ENCODE results near the gene ADIPOQ.
"Not testable (repeated sequence)": the region's sequence is repeated elsewhere in the genome, so short reads cannot be mapped to it uniquely, and the experiment has no call there.

ADIPOQ gene

DNA sequence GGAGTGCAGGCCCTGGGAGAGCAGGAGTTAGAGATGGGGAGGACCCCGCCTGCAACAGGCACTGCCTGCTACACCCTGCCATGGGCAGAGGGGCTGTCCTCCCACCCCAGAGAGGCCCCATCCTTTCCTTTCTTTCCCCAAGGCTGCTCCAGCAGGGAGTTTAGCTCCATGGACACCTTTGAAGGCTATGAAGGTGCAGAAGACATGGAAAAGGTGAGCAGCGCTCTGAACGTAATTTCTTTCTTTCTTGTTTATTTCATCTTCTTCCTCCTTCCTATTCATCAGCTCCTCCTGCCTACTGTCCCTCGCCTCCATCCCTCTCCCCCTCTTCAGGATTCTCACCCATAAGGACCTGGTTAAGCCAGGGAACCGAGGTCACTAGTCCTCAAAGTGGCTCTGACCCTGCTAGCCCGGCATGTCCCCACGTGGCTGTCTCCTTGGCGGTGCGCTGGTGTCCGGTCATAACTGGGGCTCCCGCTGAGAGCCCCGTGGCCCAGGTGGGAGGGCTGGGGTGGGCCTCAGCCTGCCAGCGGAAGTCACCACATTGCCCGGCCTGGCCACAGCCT is 16.0 kb upstream of the ADIPOQ start:
- DNase-seq (ENCODE audit: low spot score) = no peak

DNA sequence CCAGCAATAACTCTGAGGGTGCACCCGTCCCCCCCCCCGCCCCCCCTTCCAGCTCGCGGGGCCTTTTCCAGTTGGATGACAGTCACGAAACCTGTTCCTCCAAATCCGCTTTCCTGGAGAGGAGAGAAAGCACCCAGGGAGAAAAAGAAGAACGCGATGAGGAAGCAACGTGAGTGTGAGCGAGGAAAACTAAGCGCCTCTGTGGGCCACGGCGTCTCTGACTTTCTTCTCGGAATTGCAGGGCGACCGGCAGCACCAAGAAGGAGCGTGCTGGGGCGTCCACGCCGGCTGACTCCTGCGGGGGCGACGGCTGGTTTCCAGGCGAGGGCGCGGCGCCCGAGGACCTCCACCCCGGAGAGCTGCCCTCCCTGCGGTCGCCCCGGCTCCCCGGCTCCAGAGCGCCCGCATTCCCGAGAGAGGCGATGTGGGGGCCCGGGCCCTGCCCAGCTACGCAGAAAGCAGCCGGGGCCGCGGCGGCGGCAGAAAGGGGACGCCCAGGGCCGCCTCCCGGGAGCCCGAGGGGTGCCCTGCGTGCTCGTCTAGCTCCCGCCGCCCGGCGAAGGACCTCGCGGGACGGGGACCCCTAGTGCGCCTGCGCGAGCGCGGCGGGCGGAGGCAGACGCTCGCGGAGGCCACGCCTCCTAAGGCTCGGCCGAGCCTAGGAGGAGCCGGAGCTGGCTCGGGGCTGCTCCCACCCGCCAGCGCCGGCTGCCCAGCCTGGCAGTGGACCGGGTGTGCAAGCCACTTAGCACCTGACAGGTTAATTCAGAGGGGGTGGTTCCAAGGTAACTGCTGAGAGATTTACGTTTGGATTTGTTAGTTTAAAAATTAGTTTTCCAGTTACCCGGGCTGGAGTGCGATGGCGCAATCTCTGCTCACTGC is 15.3 kb upstream of the ADIPOQ start:
- DNase-seq (ENCODE audit: low spot score) = peak; percentile 86

GRCh38 chr3:186828340-186828739 is 14.2 kb upstream of the ADIPOQ start:
- DNase-seq (ENCODE audit: low spot score) = no peak

DNA sequence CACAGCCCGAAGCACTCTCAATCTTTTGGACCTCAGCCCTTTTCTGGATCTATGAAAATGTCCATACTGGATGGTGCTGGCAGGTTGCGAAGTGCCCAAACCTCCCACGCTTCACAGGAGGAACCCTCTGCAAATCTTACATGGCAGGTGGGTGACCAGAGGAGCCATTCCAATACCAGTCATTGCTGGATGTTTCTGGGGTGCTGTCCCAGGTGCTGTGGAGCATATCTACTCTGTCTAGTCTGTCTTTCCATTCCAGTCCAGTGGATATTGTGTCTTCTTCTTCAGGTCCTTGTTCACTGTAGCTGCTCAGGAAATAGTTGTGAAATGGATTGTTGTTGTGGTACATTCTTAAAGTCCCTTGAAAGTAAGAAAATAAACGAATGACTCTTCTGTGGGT is 10.7 kb upstream of the ADIPOQ start:
- DNase-seq (ENCODE audit: low spot score) = no peak

- DNase-seq (ENCODE audit: low spot score) = no peak
Observed at GRCh38 chr3:186832276-186832675, 10.2 kb upstream of the ADIPOQ start.

GRCh38 chr3:186839874-186840641 is 2.5 kb upstream of the ADIPOQ start:
- no peak for DNase-seq (ENCODE audit: low spot score)

- DNase-seq (ENCODE audit: low spot score) = no peak
Observed at GRCh38 chr3:186841620-186842019, 890 bp upstream of the ADIPOQ start.

DNA sequence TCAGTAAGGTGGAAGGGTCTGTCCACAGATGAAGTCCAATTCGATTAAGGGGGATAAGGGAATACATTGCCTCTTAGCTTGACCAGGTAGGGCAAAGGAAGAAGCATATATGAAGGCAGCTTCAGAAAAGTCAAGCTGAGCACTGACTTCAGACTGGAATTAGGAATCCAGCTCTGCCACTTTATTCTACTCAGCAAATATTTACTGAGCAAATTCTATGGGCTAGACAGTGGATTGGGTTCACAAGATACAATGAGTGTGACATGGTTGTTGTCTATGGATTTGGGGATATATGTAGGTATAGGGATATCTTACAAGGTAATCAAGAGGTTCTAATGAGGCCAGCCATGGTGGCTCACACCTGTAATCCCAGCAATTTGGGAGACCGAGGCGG is 526 bp downstream of the ADIPOQ start:
- DNase-seq (ENCODE audit: low spot score) = no peak

DNA sequence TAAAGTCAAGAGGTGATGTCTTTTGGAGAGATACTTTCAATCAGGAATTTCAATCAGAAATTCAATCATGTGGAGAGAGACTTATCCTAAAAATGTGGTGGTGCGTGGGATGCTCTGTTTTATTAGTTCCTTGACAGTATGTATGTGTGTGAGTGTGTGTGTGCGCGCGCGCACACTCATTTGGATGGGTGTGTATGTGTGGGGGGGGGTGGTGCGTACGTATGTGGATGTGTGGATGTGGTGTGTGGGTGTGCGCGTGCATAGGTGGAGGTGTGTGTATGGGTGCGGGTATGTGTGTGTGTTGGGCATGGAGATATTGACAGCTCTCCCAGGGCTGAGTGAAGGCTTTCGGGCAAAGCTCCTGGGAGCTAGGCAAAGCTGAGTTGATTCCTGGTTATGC is 2.4 kb downstream of the ADIPOQ start:
- DNase-seq (ENCODE audit: low spot score) = peak; percentile 15

DNA sequence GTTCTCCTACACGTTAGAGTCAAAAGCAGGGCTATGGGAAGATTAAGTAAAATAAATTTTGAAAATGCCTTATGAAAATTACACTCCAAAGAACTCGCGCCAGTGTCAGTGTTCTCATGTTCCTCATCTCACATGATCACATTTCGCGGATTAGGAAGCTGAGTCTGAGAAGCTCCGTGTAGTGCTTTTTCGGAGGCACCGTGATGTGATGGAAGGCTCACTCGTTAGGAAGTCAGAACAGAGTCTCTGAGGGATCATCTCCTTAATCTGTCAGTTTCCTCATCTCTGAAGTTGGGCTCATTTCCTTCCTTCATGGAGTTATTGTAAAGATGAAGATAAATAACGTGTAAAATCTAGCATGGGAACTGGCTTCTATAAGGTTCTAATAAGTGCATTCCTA is 3.2 kb downstream of the ADIPOQ start:
- no peak for DNase-seq (ENCODE audit: low spot score)

- no peak for DNase-seq (ENCODE audit: low spot score)
Observed at GRCh38 chr3:186847437-186847836, 4.9 kb downstream of the ADIPOQ start.

- no peak for DNase-seq (ENCODE audit: low spot score)
Observed at GRCh38 chr3:186849374-186849975, 7.0 kb downstream of the ADIPOQ start.

- not testable (repeated sequence) for DNase-seq (ENCODE audit: low spot score)
Observed at GRCh38 chr3:186851835-186852234, 9.3 kb downstream of the ADIPOQ start.

DNA sequence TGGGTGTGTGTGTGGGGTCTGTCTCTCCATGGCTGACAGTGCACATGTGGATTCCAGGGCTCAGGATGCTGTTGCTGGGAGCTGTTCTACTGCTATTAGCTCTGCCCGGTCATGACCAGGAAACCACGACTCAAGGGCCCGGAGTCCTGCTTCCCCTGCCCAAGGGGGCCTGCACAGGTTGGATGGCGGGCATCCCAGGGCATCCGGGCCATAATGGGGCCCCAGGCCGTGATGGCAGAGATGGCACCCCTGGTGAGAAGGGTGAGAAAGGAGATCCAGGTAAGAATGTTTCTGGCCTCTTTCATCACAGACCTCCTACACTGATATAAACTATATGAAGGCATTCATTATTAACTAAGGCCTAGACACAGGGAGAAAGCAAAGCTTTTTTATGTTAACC is 10.5 kb downstream of the ADIPOQ start:
- no peak for DNase-seq (ENCODE audit: low spot score)

GRCh38 chr3:186854146-186854545 is 11.6 kb downstream of the ADIPOQ start:
- DNase-seq (ENCODE audit: low spot score) = no peak

DNA sequence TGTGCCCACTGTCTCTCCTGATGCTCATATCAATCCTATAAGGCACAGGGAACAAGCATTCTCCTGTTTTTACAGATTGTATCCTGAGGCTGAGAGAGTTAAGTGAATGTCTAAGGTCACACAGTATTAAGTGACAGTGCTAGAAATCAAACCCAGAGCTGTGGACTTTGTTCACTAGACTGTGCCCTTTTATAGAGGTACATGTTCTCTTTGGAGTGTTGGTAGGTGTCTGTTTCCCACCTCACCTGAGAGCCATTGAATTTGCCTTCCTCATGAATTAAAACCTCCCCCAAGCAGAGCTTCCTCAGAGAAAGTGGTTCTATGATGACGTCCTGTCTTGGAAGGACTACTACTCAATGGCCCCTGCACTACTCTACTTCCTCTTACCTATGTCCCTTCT is 12.4 kb downstream of the ADIPOQ start:
- no peak for DNase-seq (ENCODE audit: low spot score)

DNA sequence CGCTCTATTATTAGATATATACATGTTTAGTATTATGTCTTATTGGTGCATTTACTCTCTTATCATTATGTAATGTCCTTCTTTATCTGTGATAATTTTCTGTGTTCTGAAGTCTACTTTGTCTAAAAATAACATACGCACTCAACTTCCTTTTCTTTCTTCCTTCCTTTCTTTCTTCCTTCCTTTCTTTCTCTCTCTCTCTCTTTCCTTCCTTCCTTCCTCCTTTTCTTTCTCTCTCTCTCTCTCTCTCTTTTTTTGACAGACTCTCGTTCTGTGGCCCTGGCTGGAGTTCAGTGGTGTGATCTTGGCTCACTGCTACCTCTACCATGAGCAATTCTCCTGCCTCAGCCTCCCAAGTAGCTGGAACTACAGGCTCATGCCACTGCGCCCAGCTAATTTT is 15.2 kb downstream of the ADIPOQ start:
- no peak for DNase-seq (ENCODE audit: low spot score)

GRCh38 chr3:186865215-186865853 is 22.8 kb downstream of the ADIPOQ start:
- not testable (repeated sequence) for DNase-seq (ENCODE audit: low spot score)

DNA sequence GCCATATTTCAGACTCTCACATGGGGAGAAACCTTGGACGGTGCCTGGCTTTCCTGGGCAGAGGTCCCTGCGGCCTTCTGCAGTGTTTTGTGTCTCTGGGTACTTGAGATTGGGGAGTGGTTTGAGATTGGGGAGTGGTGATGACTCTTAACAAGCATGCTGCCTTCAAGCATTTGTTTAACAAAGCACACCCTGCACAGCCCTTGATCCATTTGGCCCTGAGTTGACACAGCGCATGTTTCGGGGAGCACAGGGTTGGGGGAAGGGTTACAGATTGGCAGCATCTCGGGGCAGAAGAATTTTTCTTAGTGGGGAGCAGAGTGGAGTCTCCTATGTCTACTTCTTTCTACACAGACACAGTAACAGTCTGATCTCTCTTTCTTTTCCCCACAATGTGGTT is 23.6 kb downstream of the ADIPOQ start:
- not testable (repeated sequence) for DNase-seq (ENCODE audit: low spot score)

DNA sequence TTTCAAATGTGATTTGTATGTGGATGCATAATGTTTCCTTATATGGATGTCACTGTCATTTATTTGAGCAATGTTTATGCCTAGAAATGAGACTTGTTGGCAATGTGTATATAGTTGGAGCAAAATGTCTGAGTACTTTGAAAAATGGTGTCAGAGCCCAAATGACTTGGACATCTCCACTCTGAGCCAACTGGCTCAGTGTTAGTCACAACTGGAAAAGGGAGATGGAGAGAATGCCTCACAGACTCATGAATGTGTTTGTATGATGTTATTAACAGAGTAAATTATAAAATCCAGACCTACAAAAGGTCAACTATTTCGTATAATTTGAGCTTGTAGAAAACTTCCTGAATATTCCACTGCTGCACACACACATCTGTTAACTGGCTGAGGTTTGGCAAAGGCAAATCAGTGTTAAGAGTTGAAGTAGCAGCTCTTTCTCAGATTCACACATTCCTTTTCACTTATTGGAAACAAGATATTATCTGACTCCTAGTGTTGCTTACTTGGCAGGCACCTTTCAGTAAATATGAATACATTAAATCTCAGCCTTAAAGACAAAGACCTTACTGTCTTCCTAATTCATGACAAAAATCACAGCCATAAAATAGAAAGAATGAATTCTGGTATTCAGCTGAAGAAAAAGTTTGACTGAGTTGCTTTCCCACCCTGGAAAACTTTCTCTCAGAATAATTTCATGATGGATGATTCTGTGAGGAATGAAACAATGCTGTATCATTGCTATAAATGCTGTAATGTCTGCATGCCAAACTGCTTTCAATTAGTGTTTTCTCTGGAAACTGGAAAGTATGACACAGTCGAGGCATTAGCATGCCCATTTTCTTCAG is 27.0 kb downstream of the ADIPOQ start:
- no peak for DNase-seq (ENCODE audit: low spot score)

Data from putamen (tissue), 1 donor.